Erythroblast (primary cell): ENCODE measurements around the gene ARL16.

Experiments
- GATA1 ChIP-seq: IDR thresholded peaks from 2 replicates; pipeline ENCODE4 v1.6.1; 2011; ENCODE audit warnings: low read depth, mild to moderate bottlenecking, control low read depth, low read length, moderate library complexity
- POLR2A ChIP-seq: IDR thresholded peaks from 2 replicates; pipeline ENCODE4 v1.6.1; 2011; ENCODE audit warnings: mild to moderate bottlenecking, low read length

GRCh38 chr17:81644976-81645952 is 38.3 kb downstream of the ARL16 start:
- no peak for TF ChIP-seq POLR2A
- TF ChIP-seq GATA1: no peak
